IMR-90 (cell line): ENCODE results near the gene ZEB2. TPM values are rescaled to one million over a fixed set of nuclear protein-coding genes. Genes with fewer than 3 reads are reported as not detected.

ENCODE experiments used
- ATAC-seq: fragments of 200-7000 bp; cut with Tn5 transposase; 2 replicates; pipeline ENCODE4 v1.9.1; 2020; ENCODE audit warnings: low read depth, mild to moderate bottlenecking, moderate library complexity
- BruUV-seq: library from RNA; stranded (reverse); fragments of 400-500 nt; replicated peaks from 2 replicates; lab custom pipeline; 2021; lab: Mats Ljungman, UMichigan
- CTCF ChIA-PET: fragments of 300-600 bp; formaldehyde crosslinking; extraction: SDS; loops from one replicate; lab custom pipeline; 2021; ENCODE audit warnings: antibody characterized with exemption; lab: Yijun Ruan, JAX
- POLR2A ChIA-PET: fragments of 300-600 bp; sonication (Branson Sonifier 250); formaldehyde crosslinking; loops from one replicate; lab custom pipeline; 2022; ENCODE audit warnings: antibody characterized with exemption; ENCODE audit not compliant: unreplicated experiment; lab: Charles Lee
- DNase-seq: peaks from one replicate; pipeline ENCODE4 v3.0.0; 2013
- H2AFZ ChIP-seq: replicated peaks from 2 replicates; pipeline ENCODE3; 2013; ENCODE audit warnings: low read length, mild to moderate bottlenecking; ENCODE audit not compliant: poor library complexity
- H2AK5ac ChIP-seq: 2 replicates; pipeline ENCODE4 v1.6.1; 2013; ENCODE audit warnings: low read depth, low read length, inconsistent platforms
- H2AK9ac ChIP-seq: replicated peaks from 2 replicates; pipeline ENCODE3; 2013; ENCODE audit warnings: mild to moderate bottlenecking, low read depth, low read length, moderate library complexity; ENCODE audit not compliant: poor library complexity
- H2BK120ac ChIP-seq: 2 replicates; pipeline ENCODE4 v1.6.1; 2013; ENCODE audit warnings: low read depth, low read length, inconsistent platforms
- H2BK15ac ChIP-seq: 3 replicates; pipeline ENCODE4 v1.6.1; 2013; ENCODE audit warnings: low read depth, low read length, inconsistent platforms
- H2BK20ac ChIP-seq: 2 replicates; pipeline ENCODE4 v1.6.1; 2013; ENCODE audit warnings: low read depth, mild to moderate bottlenecking, inconsistent platforms, low read length, moderate library complexity
- H2BK5ac ChIP-seq: 2 replicates; pipeline ENCODE4 v1.6.1; 2013; ENCODE audit warnings: mild to moderate bottlenecking, low read depth, low read length, inconsistent platforms; ENCODE audit not compliant: poor library complexity, severe bottlenecking
- H3K14ac ChIP-seq: replicated peaks from 2 replicates; pipeline ENCODE4 v1.6.1; 2013; ENCODE audit warnings: low read depth, low read length, inconsistent platforms
- H3K18ac ChIP-seq: 2 replicates; pipeline ENCODE4 v1.6.1; 2013; ENCODE audit warnings: low read depth, low read length, control low read depth
- H3K23ac ChIP-seq: 2 replicates; pipeline ENCODE4 v1.6.1; 2013; ENCODE audit warnings: low read depth, low read length, inconsistent platforms
- H3K27ac ChIP-seq: 2 replicates; pipeline ENCODE4 v1.5.1; 2013; ENCODE audit warnings: mild to moderate bottlenecking, control low read depth, low read length; ENCODE audit not compliant: insufficient read depth
- H3K27me3 ChIP-seq: 2 replicates; pipeline ENCODE4 v1.6.1; 2013; ENCODE audit warnings: low read length; ENCODE audit not compliant: control insufficient read depth, insufficient read depth
- H3K36me3 ChIP-seq: 2 replicates; pipeline ENCODE4 v1.6.1; 2013; ENCODE audit warnings: low read length, mixed read lengths; ENCODE audit not compliant: control insufficient read depth, insufficient read depth
- H3K4ac ChIP-seq: 2 replicates; pipeline ENCODE4 v1.6.1; 2013; ENCODE audit warnings: low read depth, low read length, inconsistent platforms
- H3K4me1 ChIP-seq: 2 replicates; pipeline ENCODE4 v1.6.1; 2013; ENCODE audit warnings: low read length, mixed read lengths; ENCODE audit not compliant: control insufficient read depth, insufficient read depth
- H3K4me2 ChIP-seq: 2 replicates; pipeline ENCODE4 v1.6.1; 2013; ENCODE audit warnings: low read depth, mild to moderate bottlenecking, control low read depth, low read length, moderate library complexity
- H3K4me3 ChIP-seq: 2 replicates; pipeline ENCODE4 v1.5.1; 2013; ENCODE audit warnings: low read depth, mild to moderate bottlenecking, control low read depth, low read length, moderate library complexity; ENCODE audit not compliant: insufficient read depth
- H3K56ac ChIP-seq: 2 replicates; pipeline ENCODE4 v1.6.1; 2013; ENCODE audit warnings: low read length, inconsistent platforms; ENCODE audit not compliant: insufficient read depth; ENCODE audit errors: extremely low read depth
- H3K79me1 ChIP-seq, 2 experiments: 2 replicates each; pipeline ENCODE4 v1.6.1; 2013; ENCODE audit warnings: low read length in 2 of 2, inconsistent platforms in 1 of 2, low read depth in 1 of 2
- H3K9ac ChIP-seq: 2 replicates; pipeline ENCODE4 v1.6.1; 2013; ENCODE audit warnings: low read depth, low read length, control low read depth
- H3K9me1 ChIP-seq: 2 replicates; pipeline ENCODE4 v1.6.1; 2013; ENCODE audit warnings: low read length, inconsistent platforms; ENCODE audit not compliant: insufficient read depth
- H3K9me3 ChIP-seq: 2 replicates; pipeline ENCODE4 v1.6.1; 2013; ENCODE audit warnings: low read length; ENCODE audit not compliant: control insufficient read depth, insufficient read depth
- H4K20me1 ChIP-seq: 2 replicates; pipeline ENCODE4 v1.6.1; 2013; ENCODE audit warnings: low read length, inconsistent platforms; ENCODE audit not compliant: insufficient read depth
- H4K5ac ChIP-seq: 2 replicates; pipeline ENCODE4 v1.6.1; 2013; ENCODE audit warnings: mild to moderate bottlenecking, low read depth, low read length, control low read depth
- H4K8ac ChIP-seq, 2 experiments: 2 replicates each; pipeline ENCODE4 v1.6.1; 2013; ENCODE audit warnings: low read depth in 2 of 2, low read length in 2 of 2, control low read depth in 1 of 2, inconsistent platforms in 1 of 2
- H4K91ac ChIP-seq: 2 replicates; pipeline ENCODE4 v1.6.1; 2013; ENCODE audit warnings: low read depth, low read length, inconsistent platforms; ENCODE audit not compliant: insufficient read depth
- BHLHE40 ChIP-seq: fragments of 150-350 bp; IDR thresholded peaks from 2 replicates; pipeline ENCODE4 v1.6.1; 2016; ENCODE audit warnings: mild to moderate bottlenecking, low read depth, low read length
- CEBPB ChIP-seq: IDR thresholded peaks from 2 replicates; pipeline ENCODE4 v1.6.1; 2012; ENCODE audit warnings: low read depth, low read length, improper control_type of control experiment
- CTCF ChIP-seq: conservative IDR thresholded peaks from 2 replicates; pipeline ENCODE4 v1.5.1; 2012; ENCODE audit warnings: mild to moderate bottlenecking, low read depth, low read length, improper control_type of control experiment
- MAZ ChIP-seq: IDR thresholded peaks from 2 replicates; pipeline ENCODE4 v1.6.1; 2012; ENCODE audit warnings: low read depth, mild to moderate bottlenecking, low read length, improper control_type of control experiment, moderate library complexity, borderline replicate concordance
- NFE2L2 ChIP-seq: fragments of 150-350 bp; IDR thresholded peaks from 2 replicates; pipeline ENCODE4 v1.6.1; 2016; ENCODE audit warnings: low read depth, mild to moderate bottlenecking, low read length
- WGBS, 2 experiments: methylation state at CpG; one replicate each; pipeline versions ENCODE4 v1.1.5 to v1.1.7; 2013; ENCODE audit warnings: missing lambda C conversion rate in 2 of 2; ENCODE audit not compliant: insufficient read length in 1 of 2; ENCODE audit errors: extremely low coverage in 2 of 2; 5-methylcytosine and 5-hydroxymethylcytosine counted together
- dilution Hi-C: fragments of 300-500 bp; cut with HindIII; formaldehyde crosslinking; loops from one replicate; pipeline ENCODE4 v1.14.3; 2018; ENCODE audit warnings: low sequenced_read_pairs; ENCODE audit not compliant: unreplicated experiment
- in situ Hi-C: fragments of 300-500 bp; cut with MboI; formaldehyde crosslinking; loops from 3 replicates; pipeline ENCODE4 v1.14.3; 2019; ENCODE audit warnings: low sequenced_read_pairs, inconsistent platforms, mixed read lengths
- intact Hi-C: fragments of 100-400 bp; cut with micrococcal nuclease; formaldehyde crosslinking; loops from 2 replicates; pipeline ENCODE4 v1.10.0; 2022
- polyA plus RNA-seq, 3 experiments: library from polyadenylated mRNA; depleted of rRNA; stranded (reverse); fragments of >200 nt; gene quantifications; 2 replicates each; pipeline ENCODE4 v1.2.3, GENCODE V29; 2012; ENCODE audit warnings: low replicate concordance in 1 of 3
- total RNA-seq: library from RNA; depleted of rRNA; stranded (reverse); fragments of >200 nt; gene quantifications from 2 replicates; pipeline ENCODE4 v1.2.3, GENCODE V29; 2012

ZEB2 gene
- total and polyA plus RNA-seq, 2 of the 4 experiments (the other 2 are of a cell fraction), result 22.4 to 50.9 TPM

GRCh38 chr2:144479659-144480058, 40.3 kb downstream of the ZEB2 start:
- H3K23ac ChIP-seq, result no peak overlapping the region
- BruUV-seq, result no TSS peak
- no peak overlapping the region for H2AFZ ChIP-seq
- H3K4me1 ChIP-seq, result peaks cover 21% of the 10 kb centered on the region
- no peak overlapping the region for H2AK9ac ChIP-seq
- H3K4me2 ChIP-seq, result no peak overlapping the region
- no peak for ATAC-seq
- intact Hi-C loops (no loop called here), dilution Hi-C loops (no loop called here), in situ Hi-C loops (no loop called here)
- H4K5ac ChIP-seq, result no peak overlapping the region
- H3K27ac ChIP-seq, result no peak overlapping the region
- H4K20me1 ChIP-seq, result peaks cover 17% of the 10 kb centered on the region; the same call in 1 of the 2 replicates
- H3K4me3 ChIP-seq, result no peak overlapping the region
- peaks cover 8% of the 10 kb centered on the region; the same call in 1 of the 2 replicates for H3K9me1 ChIP-seq
- H2BK15ac ChIP-seq, result no peak overlapping the region
- no peak overlapping the region for H2BK5ac ChIP-seq
- H2AK5ac ChIP-seq, result peak overlapping the region; percentile 15; the same call in 1 of the 2 replicates
- no peaks in the 10 kb centered on the region for H3K9me3 ChIP-seq
- H3K79me1 ChIP-seq, result peaks cover 20 to 41% of the 10 kb centered on the region in 2 experiments
- H3K4ac ChIP-seq, result 0 out of 2 replicates have a peak overlapping the region, but pooled peaks have one; percentile 5
- POLR2A ChIA-PET, result no interaction called here
- H2BK120ac ChIP-seq, result no peak overlapping the region
- peaks cover 6% of the 10 kb centered on the region; the same call in 1 of the 2 replicates for H3K36me3 ChIP-seq
- no peak overlapping the region for H3K18ac ChIP-seq
- H3K9ac ChIP-seq, result no peak overlapping the region
- TF ChIP-seq NFE2L2, result no peak
- TF ChIP-seq BHLHE40, result no peak
- no peak for TF ChIP-seq CTCF
- TF ChIP-seq MAZ, result no peak
- TF ChIP-seq CEBPB, result no peak
- no CpG with 5 or more reads among the region's 8 CpGs for WGBS, 2 experiments
- H4K91ac ChIP-seq, result no peak overlapping the region
- H3K14ac ChIP-seq, result no peak overlapping the region
- no peak for DNase-seq
- 0 out of 4 replicates have a peak overlapping the region, but pooled peaks of 1 of the 2 experiments have one; percentile 7 for H4K8ac ChIP-seq
- no peaks in the 10 kb centered on the region for H3K27me3 ChIP-seq
- CTCF ChIA-PET, result no interaction called here
- no peak overlapping the region for H3K56ac ChIP-seq
- H2BK20ac ChIP-seq, result no peak overlapping the region
